Dermis microvascular lymphatic vessel endothelial cell (primary cell): ENCODE measurements around the gene ANKRD31. TPM values are rescaled to one million over a fixed set of nuclear protein-coding genes. Genes with fewer than 3 reads are reported as not detected.
A peak's percentile ranks its signal among the peaks of the same experiment; 100 is the strongest.

Experiments
- DNase-seq, 2 donors: peaks; one replicate each; pipeline versions ENCODE4 v3.0.0 to v3.0.0-alpha.2; 2010; ENCODE audit warnings: low read depth in 2 of 2
- total RNA-seq: library from RNA; depleted of rRNA; stranded (reverse); fragments of >200 nt; gene quantifications from 2 replicates; pipeline ENCODE4 v1.2.1, GENCODE V29; 2014

ANKRD31 gene
- total RNA-seq, 1 donor from 2014 or later: not detected

DNA sequence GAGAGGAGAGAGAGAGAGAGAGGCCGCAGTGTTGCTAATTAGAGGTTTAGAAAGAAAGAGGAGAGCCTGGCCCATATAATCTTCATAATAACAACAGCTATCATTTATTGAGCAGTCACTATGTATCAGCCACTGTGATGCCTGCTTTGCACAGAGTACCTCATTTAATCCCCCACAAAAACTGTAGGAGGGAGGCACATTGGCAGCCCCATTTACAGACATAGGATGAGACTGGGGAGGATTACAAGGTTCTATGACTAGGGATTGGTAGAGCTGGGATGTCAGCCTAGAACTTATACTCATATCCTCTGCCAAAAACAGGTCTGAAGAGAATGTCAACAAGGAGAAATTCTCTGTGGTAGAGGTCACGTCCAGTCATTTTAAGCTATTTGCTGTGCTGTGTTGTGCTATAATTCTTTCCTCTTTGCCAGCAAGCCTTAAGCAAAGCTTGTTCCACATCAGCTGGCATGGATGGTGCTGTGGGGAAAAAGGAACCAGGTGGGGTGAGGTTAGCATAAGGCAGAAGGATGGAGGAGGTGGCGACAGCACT is 177.6 kb downstream of the ANKRD31 start:
- DNase-seq: no peak

DNA sequence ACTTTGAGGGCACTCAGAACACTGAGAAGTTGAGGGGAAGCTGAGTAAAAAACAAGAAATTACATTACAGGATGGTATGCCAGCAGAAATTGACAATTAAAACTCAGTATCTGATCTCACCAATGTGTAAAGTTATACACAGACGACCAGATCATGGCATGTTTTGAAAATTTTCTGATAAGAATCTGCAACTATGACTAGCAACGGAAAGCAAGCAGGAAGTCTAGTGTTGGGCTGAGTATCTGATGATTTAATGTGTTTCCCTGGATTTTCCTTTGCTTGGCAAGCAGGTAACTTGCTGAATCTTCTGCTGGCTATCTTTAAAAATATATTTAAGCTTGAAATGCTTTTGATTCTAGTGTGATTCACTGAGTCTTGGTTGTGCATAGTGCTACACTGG is 179.1 kb downstream of the ANKRD31 start:
- peak in 1 of 2 donors; percentile 35 for DNase-seq

GRCh38 chr5:75055727-75056144 is 180.9 kb downstream of the ANKRD31 start:
- no peak for DNase-seq

DNA sequence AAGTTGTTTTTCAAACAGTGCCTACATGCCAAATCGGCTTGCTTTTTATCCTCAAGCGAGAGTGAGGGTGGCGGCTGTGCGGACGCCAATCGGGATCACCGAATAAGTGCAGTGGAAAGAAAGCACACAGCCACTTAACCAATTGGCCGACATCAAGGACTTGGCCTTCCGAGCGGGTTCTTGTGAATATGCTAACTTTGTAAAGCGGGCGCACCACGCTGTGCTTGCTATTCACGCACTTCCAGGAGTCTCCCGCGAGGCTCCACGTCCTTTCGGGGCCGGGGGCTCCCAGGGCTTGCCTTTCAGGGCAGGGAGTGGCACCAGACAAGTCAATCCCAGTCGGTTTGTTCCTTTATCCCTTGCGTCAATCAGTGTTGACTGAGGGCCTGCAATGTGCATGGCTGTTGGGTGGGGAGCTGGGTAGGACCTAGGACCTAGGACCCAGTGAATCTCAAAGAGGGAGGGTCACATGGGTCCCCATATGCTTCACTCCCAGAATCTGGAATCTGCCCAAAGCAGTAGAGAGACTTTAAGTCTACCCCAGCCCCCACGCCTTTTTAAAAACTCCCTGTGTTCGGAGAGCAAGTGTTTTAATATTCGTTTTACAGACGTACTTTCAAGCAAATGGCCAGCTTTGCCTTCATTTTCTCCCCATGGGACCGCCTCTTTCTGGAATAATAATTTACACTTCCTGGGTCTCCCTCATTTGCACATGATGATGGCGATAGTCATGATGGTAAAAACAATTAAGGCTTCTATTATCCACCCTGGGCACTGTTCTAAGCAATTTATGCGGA is 182.3 kb downstream of the ANKRD31 start:
- DNase-seq: peak in 1 of 2 donors; percentile 33

DNA sequence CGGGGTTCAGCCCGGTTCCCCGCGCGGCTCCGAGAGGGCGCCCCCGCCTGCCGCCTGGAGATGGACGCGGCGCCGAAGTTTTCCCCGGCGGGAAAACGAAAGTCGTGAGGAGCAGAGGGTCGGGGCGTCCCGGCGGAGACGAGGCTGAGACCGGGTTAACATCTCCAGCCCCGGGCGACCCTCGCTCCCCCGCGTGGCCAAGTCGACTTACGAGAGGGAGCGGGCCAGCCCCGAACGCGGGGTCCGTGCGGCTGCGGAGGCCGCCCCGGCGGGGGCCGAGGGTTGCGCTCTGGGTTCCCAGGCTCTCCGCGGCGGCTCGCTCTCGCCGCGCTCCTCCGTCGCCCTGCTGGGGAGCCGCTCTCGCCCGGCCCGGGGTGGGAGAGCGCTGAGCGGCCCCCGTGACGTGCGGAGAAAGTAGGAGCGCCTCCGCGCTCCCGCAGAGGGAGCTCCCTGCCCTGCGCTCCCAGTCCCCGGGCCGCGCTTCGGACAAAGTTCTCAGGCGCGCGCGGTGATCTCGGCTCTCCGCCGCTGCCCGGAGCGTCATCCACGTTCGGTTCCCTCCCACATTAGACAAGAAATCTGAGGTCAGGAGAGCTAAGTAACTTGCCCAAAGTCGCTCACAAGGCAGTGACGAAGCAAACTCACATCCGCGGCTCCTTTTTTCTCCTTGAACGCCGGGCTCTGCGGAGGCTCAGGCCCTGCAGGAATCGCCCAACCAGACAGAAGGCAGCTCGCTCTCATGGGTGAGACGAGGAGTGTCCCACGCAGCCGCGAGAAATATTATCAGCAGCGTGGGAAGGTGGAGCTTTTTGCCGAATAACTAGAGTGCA is 183.2 kb downstream of the ANKRD31 start:
- peak in 1 of 2 donors; percentile 63 for DNase-seq

DNA sequence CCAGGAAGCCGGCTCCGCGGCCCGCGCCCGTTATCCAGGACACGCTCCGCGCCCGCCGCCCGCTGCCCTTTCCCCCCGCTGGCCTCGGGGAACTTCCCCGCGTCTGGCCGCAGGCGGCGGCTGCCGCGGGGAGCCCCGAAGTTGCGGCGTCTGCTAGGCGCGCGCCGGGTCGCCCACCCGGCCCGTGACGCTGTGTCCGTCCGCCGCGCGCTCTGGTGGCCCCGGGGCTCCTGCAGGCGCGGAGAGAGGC is 183.7 kb downstream of the ANKRD31 start:
- DNase-seq: no peak

DNA sequence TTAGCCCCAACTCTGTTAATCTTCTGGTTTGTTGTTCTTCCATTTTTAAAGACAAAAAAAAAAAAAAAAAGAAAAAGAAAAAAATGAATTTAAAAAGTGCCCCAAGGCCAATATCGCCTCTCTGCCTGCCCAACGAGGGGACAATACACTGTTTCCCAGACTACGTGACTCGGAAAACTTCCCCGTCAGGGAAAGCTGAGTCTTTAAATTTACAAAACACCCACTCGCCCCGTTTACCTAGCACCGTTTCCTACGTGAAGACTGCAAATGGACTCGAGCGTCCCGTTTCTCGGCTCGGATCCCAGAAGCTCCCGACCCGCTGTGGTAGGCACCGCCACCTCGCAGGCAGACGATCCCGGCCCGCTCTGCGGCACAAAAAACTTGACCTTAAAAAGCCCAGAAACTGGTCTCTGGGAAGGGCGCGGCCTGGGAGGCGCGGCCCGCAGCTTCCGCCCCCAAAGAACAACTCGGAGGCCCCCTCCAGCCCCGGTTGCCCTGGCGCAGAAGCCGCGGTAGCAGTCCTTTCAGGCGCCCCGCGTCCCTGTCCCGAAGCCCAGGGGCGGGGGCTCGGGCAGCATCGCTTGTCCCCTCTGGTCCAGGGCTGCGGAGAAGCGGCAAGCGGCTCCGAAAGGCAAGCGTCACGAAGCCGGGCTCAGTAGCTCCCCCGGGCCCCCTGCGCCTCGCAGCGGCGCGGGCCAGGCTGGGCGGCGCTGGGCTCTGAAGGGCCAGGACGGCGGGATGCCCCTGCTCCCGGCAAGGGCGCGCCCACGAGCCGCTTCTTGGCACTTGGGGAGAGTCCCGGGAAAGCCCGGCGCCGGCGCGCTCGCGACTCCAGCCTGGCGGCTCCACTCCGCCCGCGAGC is 184.3 kb downstream of the ANKRD31 start, which contains the start of gene GCNT4:
Gene GCNT4 (minus strand): TSS at position 367 of the 862 bp plus-strand sequence. CDS start 22,521 bp downstream, outside the sequence.
- DNase-seq: peak in 1 of 2 donors; percentile 36

DNA sequence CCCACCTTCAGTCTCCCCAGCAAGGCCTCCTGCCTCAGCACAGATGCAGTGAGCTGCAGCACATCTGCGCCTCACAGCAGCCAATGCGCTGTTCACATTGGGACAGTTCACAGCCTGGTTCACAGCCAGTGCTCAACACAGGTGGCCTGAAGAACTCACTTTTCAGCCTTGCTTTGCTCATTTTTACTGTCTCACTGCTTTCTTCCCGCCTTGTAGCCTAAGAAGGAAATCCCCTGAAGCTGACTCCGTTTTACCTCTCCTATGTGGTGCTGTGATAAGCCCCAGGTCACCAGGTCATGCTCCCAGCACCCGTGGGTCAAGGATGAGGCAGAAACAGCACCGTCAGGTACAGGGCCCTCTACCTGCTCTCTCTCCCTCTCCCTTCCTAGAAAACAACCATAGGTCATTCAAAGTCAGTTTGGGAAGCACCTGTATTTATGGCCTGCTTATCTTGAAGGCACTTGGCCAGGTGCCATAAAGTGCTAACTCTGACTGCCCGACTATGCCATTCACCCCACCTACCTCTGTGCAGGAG is 185.4 kb downstream of the ANKRD31 start:
- DNase-seq: no peak

GRCh38 chr5:75050415-75050814 is 186.3 kb downstream of the ANKRD31 start:
- peak in 1 of 2 donors; percentile 10 for DNase-seq

DNA sequence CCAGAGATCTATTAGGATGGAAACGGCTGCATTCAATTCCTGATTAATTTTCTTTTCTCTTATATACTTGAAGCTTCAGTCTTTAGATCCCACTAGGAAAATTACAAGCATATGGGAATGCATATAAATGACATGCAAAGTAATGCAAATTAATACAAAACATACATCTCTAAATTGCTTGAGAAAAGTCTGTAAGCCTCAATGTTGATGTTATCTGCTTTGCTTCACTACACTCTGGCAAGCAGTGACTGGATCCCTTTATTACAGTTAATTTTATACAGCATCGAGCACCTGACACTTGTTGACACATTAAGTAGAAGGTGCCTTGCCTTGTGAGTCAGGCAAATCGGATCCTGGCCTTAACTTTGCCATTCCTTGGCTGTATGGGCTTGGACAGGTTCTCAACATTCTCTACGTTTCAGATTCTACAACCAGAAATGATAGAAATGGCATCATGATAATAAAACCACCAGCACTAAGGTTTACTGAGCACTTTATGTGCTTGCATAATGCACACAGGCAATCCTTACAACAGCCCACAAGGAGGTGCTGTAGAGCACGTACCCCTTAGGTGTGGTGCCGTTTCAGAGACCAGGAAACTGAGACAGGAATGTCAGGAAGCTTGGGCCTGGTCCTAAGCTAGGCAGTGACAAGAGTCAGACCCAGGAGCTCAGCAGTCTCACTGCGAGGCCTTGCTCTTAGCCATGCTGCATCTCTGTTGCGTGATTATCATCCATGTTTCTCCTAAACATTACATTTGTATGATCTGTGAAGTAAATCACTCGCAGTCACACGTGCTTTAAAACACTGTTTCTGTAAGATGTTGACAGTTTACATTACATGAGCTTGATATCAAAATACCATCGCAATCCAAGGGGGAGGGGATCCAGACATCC is 187.0 kb downstream of the ANKRD31 start:
- peak; percentile 52 to 71 for DNase-seq

DNA sequence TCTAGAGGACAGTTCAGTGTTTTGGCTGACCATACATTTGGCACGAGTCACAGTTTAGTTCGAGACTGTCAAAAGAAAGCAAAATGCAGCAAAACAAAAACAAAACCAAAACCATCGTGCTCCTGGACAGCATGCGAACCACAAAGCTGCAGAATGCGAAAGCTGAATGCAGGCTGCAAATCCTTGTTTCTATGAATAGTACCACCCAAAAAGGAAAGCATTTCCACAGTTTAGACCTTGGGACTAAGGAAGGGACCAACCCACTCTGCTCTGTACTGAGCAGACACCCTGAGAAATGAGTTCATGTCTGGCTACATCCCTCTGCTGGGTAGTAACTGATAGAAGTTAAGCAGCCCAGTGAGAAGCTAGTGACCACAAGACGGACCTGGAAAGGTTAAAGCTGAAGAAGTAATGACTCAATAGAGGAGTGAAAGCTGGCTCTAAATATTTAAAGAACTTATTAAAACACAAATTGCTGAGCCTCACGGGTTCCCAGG is 188.2 kb downstream of the ANKRD31 start:
- no peak for DNase-seq

GRCh38 chr5:75047356-75047755 is 189.3 kb downstream of the ANKRD31 start:
- no peak for DNase-seq

DNA sequence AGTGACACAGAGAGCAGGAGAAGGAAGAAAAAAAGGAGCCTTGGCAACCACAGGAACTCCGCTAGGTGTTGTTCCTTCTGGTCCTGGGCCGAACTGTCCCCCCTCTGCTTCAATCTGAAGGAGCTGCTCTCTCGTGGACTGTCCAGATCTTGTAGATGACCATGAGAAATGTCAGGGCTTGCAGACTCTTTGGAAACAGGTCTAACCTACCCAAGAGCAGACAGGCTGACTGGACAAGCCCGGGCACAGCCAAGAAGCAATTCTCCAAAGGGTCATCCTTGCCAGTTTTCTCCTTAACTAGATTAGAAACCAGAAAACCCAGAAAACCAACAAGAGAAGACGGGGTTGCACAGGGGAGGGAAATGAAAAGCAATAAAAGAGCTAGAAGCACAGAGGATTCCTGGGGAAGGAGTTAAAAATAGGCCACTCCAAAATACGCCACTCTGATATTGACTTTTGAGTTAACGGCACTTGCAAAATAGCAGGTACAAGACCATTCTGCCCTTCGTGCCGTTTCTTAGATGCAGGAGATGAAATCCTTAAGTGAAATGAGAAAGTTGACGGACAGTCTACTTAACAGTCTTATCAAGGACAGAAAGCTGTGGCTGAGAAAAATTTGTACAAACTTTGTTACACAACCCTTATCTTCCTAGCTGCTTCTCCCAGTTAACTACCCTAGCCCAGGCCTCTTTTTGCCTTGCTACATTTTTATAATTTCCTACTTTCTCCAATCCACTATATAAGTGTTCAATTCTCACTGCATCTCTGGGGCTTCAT is 190.1 kb downstream of the ANKRD31 start:
- no peak for DNase-seq

DNA sequence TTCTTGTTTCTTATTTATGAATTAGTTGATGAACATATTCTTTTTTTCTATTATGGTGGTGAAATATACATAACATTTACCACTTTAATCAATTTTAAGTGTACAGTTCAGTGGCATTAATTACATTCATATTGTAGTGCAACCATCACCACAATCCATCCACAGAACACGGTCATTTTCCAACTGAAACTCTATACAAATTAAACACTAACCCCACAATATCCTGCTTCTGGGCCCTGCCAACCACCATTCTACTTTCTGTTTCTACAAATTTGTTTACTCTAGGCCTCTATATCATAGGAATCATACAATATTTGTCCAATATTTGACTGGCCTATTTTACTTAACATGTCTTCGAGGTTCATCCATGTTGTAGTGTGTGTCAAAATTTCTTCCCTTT is 191.6 kb downstream of the ANKRD31 start:
- no peak for DNase-seq

GRCh38 chr5:75044406-75044805 is 192.3 kb downstream of the ANKRD31 start:
- DNase-seq: no peak

- DNase-seq: no peak
These were observed 192.9 kb downstream of the ANKRD31 start for GRCh38 chr5:75043633-75044264.

DNA sequence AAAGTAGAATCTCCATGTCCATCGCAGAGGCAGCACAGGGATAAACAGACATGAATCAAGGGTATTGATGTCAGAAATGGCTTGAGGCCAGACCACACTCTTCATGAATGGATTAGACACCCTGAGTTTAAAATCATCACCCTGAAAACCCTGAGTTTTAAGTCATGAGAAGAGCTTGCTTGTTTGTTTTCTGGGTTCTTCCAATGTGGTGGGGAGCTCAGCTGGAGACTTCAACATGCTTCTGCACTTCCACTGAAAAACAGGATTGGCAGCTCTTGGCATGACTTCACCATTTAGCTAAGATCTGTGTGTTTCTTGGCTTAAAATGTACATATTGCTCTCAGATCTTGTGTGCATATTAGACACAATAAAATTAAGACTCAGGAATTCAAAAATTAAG is 194.2 kb downstream of the ANKRD31 start:
- DNase-seq: no peak

- no peak for DNase-seq
These were observed 195.7 kb downstream of the ANKRD31 start for GRCh38 chr5:75040973-75041372.

GRCh38 chr5:75037106-75037505 is 199.6 kb downstream of the ANKRD31 start:
- peak in 1 of 2 donors; percentile 7 for DNase-seq
